GM18951 (cell line): ENCODE results near the gene INTS1.
"Not testable (repeated sequence)": the region's sequence is repeated elsewhere in the genome, so short reads cannot be mapped to it uniquely, and the experiment has no call there.

Experiments used
- POLR2A ChIP-seq: IDR thresholded peaks from 4 replicates; pipeline ENCODE4 v1.6.1; 2011; ENCODE audit warnings: mild to moderate bottlenecking; ENCODE audit not compliant: insufficient read length, insufficient read depth; ENCODE audit errors: extremely low read depth
- in situ Hi-C: fragments of 300-500 bp; cut with MboI; formaldehyde crosslinking; loops from one replicate; pipeline ENCODE4 v1.12.0; 2022; ENCODE audit warnings: low sequenced_read_pairs, mixed read lengths, inconsistent platforms; ENCODE audit not compliant: unreplicated experiment

Gene INTS1

DNA sequence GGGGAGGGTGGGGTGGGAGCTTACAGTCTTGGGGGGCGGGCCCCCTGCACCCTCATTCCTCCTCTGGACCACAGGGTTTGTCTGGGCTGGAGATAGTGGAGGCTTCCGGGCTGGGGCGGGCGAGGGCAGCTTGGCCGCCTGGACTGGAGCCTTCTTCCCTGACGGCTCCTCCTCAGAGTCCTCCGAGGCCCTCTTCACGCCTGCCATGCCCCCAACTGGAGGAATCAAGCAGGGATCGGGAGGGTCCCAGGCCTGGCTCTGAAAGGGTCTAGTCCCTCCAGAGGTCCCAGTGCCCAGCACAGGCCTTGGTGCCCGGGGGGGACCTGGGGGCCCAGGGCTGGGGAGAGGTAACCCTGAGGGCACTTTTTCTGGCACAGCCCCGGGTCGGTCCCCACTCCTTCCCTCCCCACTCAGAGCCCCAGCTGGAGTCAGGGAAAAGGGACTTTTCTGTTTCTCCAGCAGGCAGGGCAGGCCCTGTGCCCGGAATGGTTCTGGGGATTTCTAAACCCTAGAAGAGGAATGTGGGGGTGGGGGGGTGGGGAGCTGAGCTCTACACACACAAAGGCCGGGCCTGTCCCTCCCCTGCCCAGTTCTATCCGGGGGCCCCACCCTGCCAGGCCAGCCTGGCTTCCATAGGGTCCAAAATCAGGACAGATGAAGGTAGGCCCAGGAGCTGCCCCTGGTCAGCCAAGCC lies 56.5 kb downstream of the INTS1 start:
- in situ Hi-C loops: no loop called here
- TF ChIP-seq POLR2A: no peak

DNA sequence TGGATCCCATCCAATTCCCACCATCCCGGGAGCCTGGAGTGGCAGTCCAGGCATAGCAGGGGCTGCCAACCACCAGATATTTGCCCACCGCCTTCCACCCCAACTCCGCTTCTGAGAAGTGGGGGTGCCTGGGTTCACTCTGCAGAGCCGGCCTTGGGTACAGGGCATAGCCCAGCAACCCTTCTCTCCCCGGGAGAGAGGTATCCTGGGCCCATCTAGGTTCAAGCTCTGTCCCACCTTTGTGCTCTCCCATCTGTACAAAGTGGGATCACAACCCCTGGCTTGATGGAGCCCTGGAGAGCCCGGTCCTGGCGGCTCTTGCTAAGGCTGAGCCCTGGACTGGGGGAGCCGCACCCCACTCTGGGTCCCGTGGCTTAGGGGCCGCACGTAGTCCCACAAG lies 57.1 kb downstream of the INTS1 start:
- in situ Hi-C loops: no loop called here
- no peak for TF ChIP-seq POLR2A

DNA sequence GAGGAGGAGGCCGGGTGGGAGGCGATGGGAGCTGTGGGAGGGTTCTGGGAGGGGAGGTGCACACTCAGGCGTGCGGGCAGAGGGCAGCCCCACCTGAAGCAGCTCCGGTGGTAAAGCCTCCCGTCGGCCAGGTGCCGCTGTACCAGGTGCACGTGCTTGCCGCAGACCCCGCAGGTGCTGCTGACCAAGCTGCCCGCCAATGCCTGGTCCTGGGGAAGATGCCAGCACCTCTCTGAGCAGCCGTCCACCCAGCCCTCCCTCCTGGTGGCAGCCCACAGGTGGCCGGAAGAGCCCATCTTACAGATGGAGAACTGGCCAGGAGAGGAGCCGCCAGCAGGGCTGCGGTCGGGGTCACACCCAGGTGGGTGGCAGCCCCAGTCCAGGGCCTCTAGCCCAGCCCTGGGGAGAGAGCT lies 57.6 kb downstream of the INTS1 start:
- in situ Hi-C loops: no loop called here
- no peak for TF ChIP-seq POLR2A

DNA sequence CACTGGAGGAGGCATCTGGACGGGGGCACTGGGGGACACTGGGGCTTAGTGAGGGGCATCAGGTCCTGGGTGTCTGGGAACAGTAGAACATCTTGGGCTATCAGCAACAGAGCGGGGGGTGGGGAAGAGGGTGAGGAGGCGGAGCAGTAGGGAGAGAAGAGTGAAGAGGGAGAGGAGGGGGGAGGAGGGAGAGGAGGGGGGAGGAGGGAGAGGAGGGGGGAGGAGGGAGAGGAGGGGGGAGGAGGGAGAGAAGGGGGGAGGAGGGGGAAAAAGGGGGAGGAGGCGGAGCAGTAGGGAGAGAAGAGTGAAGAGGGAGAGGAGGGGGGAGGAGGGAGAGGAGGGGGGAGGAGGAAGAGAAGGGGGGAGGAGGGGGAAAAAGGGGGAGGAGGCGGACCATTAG lies 58.2 kb downstream of the INTS1 start:
- in situ Hi-C loops: not testable (repeated sequence)

DNA sequence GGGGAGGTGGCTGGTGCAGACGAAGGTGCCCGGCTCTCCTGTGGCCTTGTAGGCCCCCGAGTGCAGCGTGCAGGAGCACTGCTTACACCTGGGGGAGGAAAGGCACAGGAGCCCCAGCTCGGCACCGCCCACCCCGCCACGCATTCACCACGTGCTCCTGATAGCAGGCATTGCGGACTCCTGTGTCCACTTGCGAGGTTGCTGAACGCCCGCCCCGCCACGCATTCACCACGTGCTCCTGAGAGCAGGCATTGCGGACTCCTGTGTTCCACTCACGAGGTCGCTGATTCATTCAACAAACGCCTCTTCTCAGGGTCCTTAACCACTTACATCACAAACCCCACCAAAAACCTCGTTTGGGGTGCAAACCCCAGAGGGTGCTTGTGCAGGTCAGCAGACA lies 58.8 kb downstream of the INTS1 start:
- in situ Hi-C loops: no loop called here
- TF ChIP-seq POLR2A: no peak

DNA sequence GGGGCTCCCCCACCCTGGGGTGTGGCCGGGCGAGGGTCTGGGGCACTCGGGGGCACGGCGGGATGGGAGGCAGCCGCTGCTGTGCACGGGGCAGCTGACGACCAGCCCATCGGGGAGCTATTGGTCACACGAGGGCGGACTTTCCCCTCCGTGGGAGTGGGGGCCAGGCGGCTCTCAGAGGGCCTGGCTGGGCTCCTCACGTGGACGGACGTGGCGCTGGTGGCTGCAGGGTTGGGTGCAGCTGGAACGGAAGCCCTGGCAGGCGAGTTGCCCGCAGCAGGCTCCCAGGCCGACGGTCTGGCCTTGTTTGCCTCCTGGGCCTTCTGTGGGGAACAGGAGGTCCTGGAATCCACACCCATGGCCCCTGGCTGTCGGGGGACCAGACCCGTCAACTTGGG lies 59.3 kb downstream of the INTS1 start:
- in situ Hi-C loops: no loop called here
- no peak for TF ChIP-seq POLR2A

DNA sequence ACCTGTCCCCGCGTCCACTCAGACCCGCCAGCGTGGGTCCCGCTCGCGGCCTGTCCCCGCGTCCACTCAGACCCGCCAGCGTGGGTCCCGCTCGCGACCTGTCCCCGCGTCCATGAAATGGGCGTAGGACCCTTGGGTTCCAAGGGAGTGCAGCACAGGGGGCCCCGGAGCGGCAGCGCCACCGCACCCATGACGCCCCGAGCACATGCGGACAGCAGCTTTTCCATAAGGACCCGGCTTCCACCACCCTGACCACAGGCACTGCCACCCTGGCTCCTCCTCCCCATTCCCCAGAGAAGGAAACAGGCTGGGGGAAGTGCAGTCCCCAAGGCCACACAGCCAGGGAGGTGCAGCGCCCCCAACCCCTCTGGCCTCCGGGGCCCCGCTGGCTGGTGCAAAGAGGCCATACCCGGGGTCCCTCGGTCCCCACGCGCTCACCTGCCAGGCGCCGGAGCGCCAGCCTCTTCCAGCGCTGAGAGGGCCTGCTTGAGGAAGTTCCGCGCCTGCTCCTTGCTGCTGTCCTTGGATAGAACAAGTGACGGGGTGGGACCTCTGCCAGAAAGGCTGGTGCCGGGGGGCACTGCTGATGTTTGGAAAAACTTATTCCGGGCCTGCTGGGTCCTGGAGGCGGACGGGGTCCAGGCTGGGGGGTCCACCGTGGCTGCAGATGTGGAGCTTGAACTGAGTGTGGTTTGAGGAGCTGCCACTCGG lies 59.8 kb downstream of the INTS1 start:
- in situ Hi-C loops: no loop called here

DNA sequence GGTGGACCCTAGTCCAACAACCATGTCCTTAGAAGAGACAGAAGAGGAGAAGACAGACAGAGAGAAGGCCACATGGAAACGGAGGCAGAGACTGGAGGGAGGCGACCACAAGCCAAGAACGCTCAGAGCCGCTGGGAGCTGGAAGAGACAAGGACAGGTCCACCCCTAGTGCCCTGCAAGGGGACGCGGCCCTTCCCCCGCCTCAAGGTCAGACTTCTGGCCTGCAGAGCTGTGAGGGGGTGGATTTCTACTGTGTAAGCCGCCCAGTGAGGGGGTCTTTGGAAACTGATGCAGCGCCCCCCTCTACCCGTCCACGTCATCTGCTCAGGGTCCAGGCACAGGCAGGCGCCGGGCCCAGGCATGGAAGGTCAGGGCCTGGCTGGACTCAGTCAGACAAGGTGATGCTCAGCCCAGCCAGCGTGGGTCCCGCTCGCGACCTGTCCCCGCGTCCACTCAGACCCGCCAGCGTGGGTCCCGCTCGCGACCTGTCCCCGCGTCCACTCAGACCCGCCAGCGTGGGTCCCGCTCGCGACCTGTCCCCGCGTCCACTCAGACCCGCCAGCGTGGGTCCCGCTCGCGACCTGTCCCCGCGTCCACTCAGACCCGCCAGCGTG lies 60.5 kb downstream of the INTS1 start:
- in situ Hi-C loops: not testable (repeated sequence)

More for the DNA sequence above, 59.8 kb downstream of the INTS1 start:
- TF ChIP-seq POLR2A: no peak

DNA sequence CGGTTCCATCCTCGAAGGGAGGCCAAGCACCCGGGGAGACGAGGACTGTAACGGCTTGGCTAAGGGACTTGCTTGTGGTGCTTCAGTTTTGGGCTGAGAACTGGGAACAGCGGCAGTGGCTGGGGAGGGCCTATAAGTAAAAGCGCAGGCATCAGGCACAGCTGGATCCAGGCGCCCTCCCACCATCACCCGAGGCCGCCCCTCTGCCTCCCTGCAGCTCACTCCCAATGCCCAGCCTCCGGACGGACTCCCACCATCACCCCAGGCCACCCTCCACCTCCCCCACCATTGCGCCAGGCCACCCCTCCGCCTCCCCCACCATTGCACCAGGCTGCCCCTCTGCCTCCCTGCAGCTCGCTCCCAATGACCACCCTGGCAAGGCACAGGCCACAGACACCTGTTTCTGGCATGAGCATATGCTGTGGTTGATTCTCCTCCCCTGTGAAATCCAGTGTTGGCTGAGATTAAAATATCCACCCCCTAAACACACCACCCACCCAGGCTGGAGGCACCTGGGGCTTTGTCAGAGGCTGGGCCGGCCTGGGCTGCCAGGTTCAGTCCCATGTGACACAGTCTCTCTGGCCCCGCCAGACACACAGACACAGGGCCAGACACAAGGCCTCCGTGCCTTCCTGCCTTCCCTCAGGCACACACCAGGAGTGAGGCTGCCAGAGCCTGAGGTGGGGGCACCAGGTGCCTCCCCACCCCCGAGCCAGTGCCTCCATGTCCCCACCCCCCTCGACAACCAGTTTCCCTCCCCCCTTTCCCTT lies 61.6 kb downstream of the INTS1 start:
- no peak for TF ChIP-seq POLR2A
- in situ Hi-C loops: no loop called here

DNA sequence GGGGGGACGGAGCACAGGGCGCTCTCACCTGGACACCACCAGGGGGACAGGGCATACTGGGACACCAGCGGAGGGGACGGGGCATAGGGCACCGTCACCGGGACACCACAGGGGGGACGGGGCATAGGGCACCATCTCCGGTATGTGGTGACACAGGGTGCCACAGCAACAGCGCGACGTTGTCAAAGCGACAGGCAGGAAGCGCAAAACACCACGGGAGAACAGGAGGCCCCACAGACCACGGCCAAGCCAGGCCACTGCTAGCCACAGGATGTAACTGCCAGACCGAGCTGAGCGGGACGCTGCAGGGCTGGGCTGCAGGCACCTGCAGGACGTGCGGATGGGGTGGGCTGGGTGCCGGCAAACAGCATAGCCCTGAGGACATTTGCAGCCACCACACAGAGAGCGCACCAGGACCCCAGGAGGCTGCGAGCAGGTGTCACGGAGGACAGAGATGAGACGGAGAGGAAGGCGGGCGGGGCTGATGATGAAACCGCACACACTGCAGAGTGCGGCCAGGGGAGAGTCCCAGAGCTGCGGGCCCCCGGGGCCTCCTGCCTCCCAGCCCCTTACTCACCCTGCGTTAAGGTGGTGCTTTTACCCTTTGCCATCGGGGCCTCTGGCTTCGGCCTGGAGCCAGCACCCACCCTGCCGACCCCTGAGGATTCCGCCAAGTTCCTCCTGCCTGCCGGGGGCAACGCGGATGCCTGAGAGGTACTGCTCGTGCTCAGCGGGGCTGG lies 62.4 kb downstream of the INTS1 start:
- TF ChIP-seq POLR2A: no peak
- in situ Hi-C loops: no loop called here

DNA sequence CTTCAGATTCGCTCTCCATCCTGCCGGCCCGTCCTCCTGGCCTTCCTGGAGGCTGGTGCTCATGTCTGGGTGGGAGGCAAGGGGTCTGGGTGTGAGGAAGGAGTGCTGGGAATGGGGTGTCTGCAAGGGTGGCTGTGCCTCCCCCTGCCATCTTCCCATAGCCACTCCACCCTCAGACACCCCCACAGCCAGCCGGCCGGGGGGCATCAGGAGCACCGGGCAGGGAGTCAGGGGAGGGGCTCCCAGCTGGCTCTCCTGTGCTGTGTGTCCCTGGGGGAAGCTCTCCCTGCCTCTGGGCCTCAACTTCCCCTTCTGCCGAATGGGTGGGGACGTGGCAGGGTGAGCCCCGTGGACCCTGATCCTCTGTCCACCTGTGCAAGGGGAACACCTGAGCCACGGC lies 63.6 kb downstream of the INTS1 start:
- no peak for TF ChIP-seq POLR2A
- in situ Hi-C loops: no loop called here

DNA sequence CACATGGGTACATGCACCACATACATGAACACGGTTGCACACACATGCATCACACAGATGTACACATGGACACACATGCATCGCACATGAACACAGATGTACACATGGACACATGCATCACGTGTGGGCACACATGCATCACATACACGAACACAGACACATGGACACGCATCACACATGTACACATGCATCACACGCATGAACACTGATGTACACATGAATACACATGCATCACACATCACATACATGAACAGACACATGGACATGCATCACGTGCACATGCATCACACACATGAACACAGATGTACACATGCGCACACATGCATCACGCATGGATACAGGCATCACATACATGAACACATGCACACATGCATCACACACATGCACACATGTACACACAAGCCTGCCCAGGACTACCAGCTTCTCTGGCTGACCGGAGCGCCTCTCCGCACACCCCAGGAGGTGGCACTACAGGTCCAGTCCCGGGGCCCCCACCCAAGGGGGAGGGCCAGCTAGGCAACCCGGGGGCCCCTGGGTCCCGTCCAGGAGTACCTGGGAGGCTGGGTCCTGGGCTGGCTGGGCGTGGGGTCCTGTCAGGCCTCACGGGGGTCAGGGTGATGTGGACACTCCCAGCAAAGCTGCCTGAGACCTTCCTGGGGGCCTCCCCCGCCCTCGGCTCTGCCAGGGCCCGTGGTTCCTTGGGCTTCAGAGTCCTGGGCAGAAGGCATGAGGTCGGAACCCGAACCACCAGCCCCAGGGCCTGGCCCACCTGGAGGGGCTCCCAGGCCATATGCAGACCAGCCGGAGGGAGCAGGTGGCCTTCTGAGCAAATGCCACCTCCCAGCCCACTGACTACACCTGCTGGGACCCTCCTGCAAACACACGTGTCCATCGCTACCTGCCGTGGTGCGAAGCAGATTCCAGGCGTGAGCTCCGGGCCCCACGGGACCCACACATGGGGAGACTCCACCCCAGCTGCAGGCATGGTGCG lies 64.5 kb downstream of the INTS1 start:
- in situ Hi-C loops: no loop called here
- TF ChIP-seq POLR2A: no peak
